Natural killer cell (primary cell): Measurements from ENCODE around the gene ZNF628. TPM values are rescaled to one million over a fixed set of nuclear protein-coding genes. Genes with fewer than 3 reads are reported as not detected.

Source experiments
- ATAC-seq, 3 donors: fragments of 150-1000 bp in 2 of 3; fragments of 200-7000 bp in 1 of 3; cut with Tn5 transposase; 1 replicate in 1 of 3; 2 replicates in 2 of 3; pipeline ENCODE4 v1.10.0; 2021; ENCODE audit warnings: mild to moderate bottlenecking in 2 of 3, moderate library complexity in 2 of 3
- DNase-seq, 2 donors: peaks; one replicate each; pipeline versions ENCODE4 v3.0.0 to v3.0.0-alpha.2; 2013 to 2021; ENCODE audit warnings: mixed read lengths in 1 of 2
- H3K27ac ChIP-seq: one replicate; pipeline ENCODE4 v1.5.1; 2013; ENCODE audit warnings: mild to moderate bottlenecking, low read length
- H3K27me3 ChIP-seq: one replicate; pipeline ENCODE4 v1.6.1; 2013; ENCODE audit warnings: low read length; ENCODE audit not compliant: control insufficient read depth, insufficient read depth
- H3K36me3 ChIP-seq: one replicate; pipeline ENCODE4 v1.6.1; 2013; ENCODE audit warnings: low read length; ENCODE audit not compliant: control insufficient read depth, insufficient read depth
- H3K4me1 ChIP-seq: one replicate; pipeline ENCODE4 v1.6.1; 2013; ENCODE audit warnings: low read length; ENCODE audit not compliant: control insufficient read depth, insufficient read depth
- H3K4me3 ChIP-seq: one replicate; pipeline ENCODE4 v1.5.1; 2013; ENCODE audit warnings: low read length
- H3K9me3 ChIP-seq: one replicate; pipeline ENCODE4 v1.6.1; 2013; ENCODE audit warnings: low read length; ENCODE audit not compliant: control insufficient read depth, insufficient read depth
- H3K27ac Mint-ChIP-seq, 2 donors: one replicate each; pipeline ENCODE4 v1.8.0; 2022; ENCODE audit warnings: mild to moderate bottlenecking in 2 of 2, mixed read lengths in 2 of 2, moderate library complexity in 1 of 2
- H3K27me3 Mint-ChIP-seq, 2 donors: one replicate each; pipeline ENCODE4 v1.8.0; 2022; ENCODE audit warnings: low read depth in 2 of 2, mixed read lengths in 2 of 2
- H3K36me3 Mint-ChIP-seq: one replicate; pipeline ENCODE4 v1.8.0; 2022; ENCODE audit warnings: mixed read lengths
- H3K4me1 Mint-ChIP-seq, 2 donors: one replicate each; pipeline ENCODE4 v1.8.0; 2022; ENCODE audit warnings: mixed read lengths in 2 of 2
- H3K4me3 Mint-ChIP-seq: one replicate; pipeline ENCODE4 v1.8.0; 2022; ENCODE audit warnings: mild to moderate bottlenecking, moderate library complexity, mixed read lengths
- H3K9me3 Mint-ChIP-seq, 2 donors: one replicate each; pipeline ENCODE4 v1.8.0; 2022; ENCODE audit warnings: mixed read lengths in 2 of 2
- CTCF ChIP-seq: fragments of 200-600 bp; IDR thresholded peaks from one replicate; pipeline ENCODE4 v1.8.0; 2022; ENCODE audit warnings: antibody characterized with exemption
- WGBS: methylation state at CpG from one replicate; pipeline ENCODE4 v1.1.7; 2013; ENCODE audit warnings: missing lambda C conversion rate; ENCODE audit not compliant: insufficient coverage; 5-methylcytosine and 5-hydroxymethylcytosine counted together
- intact Hi-C: fragments of 100-400 bp; cut with micrococcal nuclease; formaldehyde crosslinking; loops from one replicate; pipeline ENCODE4 v1.14.2; 2022
- total RNA-seq, 4 donors: library from RNA; stranded (reverse); fragments of 120-200 nt in 1 of 4; gene quantifications; one replicate each; pipeline versions ENCODE4 v1.2.3 to v1.2.4, GENCODE V29; 2013 to 2022

The ZNF628 gene
- total RNA-seq, 3 donors from 2014 or later (not counting 1 experiment from before 2014, with no cell fraction given) = 20.8 to 28.7 (median 24.1) TPM

DNA sequence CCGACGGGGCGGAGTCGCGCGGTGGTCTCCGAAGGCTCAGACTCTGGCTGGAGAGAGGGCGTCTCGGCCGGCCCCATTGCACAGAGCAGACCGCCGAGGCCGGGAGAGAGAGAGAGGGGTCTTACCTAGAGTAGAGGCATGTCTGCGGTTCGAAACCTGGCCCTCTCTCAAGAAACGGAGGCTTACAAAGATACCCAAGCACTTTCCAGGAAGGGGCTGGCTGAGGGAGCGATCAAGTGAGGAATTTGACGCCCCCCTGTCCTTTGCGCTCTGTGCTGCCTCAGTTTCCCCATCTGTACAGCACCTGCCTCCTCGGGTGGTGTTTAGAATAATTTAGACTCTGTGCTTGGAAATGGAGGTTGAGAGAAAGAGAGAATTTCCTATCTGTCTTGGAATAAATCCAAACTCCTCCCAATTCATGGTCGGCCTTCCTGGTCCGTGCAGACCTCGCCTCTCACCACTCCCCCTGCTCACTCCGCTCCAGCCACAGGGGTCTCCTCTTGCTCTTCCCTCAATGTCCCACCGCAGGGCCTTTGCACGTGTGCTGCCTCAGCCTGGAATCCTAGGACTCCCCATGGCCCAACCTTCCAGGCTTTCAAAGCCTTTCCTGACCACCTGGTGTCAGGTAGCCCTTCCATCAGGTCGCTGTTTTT, 14.3 kb upstream of the ZNF628 start:
- Mint-ChIP-seq H3K4me1 (peaks cover 24 to 32% of the 10 kb centered on the region in 2 donors), H3K36me3 (no peaks in the 10 kb centered on the region), H3K4me3 (peak overlapping the region; percentile 95), H3K27ac (peak overlapping the region; percentile 91 to 92), H3K27me3 (peaks cover 0 to 5% of the 10 kb centered on the region in 2 donors), H3K9me3 (no peaks in the 10 kb centered on the region)
- Histone ChIP-seq H3K27me3 (no peaks in the 10 kb centered on the region), H3K36me3 (no peaks in the 10 kb centered on the region), H3K4me3 (peak overlapping the region; percentile 91), H3K27ac (peak overlapping the region; percentile 81), H3K9me3 (no peaks in the 10 kb centered on the region), H3K4me1 (peaks cover 15% of the 10 kb centered on the region)
- DNase-seq = no peak
- intact Hi-C loops = loop anchor here (2.0 kb wide), 1 partner anchor 15 kb away; the partner anchor contains the start of gene ZNF628
- WGBS = 11% methylated on average over 26 of the region's 27 CpGs
- TF ChIP-seq CTCF = no peak
- no peak for ATAC-seq

DNA sequence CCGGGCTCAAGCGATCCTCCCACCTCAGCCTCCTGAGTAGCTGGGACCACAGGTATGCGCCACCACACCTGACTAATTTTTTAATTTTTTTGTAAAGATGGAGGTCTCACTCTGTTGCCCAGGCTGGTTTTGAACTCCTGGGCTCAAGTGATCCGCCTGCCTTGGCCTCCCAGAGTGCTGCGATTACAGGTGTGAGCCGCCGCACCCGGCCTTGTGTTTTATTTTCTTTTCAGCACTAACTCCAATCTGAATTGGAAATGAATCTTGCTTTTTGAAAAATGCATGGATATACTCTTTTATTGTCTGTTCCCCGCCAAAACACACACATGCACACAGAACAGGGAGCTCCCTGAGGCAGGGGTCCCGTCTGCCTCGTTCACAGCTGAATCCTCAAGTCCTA, 13.7 kb upstream of the ZNF628 start:
- TF ChIP-seq CTCF = no peak
- intact Hi-C loops = no loop called here
- ATAC-seq (no peak), DNase-seq (no peak)
- Histone ChIP-seq H3K27ac (no peak overlapping the region), H3K9me3 (no peaks in the 10 kb centered on the region), H3K4me1 (peaks cover 15% of the 10 kb centered on the region), H3K4me3 (no peak overlapping the region), H3K36me3 (no peaks in the 10 kb centered on the region), H3K27me3 (no peaks in the 10 kb centered on the region)
- 95% methylated on average over 11 of the region's 11 CpGs for WGBS
- Mint-ChIP-seq H3K36me3 (no peaks in the 10 kb centered on the region), H3K9me3 (no peaks in the 10 kb centered on the region), H3K4me3 (peak overlapping the region; percentile 95), H3K4me1 (peaks cover 24 to 32% of the 10 kb centered on the region in 2 donors), H3K27me3 (peaks cover 0 to 5% of the 10 kb centered on the region in 2 donors), H3K27ac (peak overlapping the region; percentile 91 to 92)

GRCh38 chr19:55463583-55464031, 12.8 kb upstream of the ZNF628 start:
- Histone ChIP-seq H3K27me3 (no peaks in the 10 kb centered on the region), H3K4me1 (peaks cover 19% of the 10 kb centered on the region), H3K9me3 (no peaks in the 10 kb centered on the region), H3K36me3 (no peaks in the 10 kb centered on the region), H3K4me3 (no peak overlapping the region), H3K27ac (no peak overlapping the region)
- no peak for ATAC-seq
- no peaks in the 10 kb centered on the region for H3K9me3 Mint-ChIP-seq
- no peak for TF ChIP-seq CTCF
- peaks cover 24 to 36% of the 10 kb centered on the region in 2 donors for H3K4me1 Mint-ChIP-seq
- no peaks in the 10 kb centered on the region for H3K36me3 Mint-ChIP-seq
- 79% methylated on average over 15 of the region's 15 CpGs for WGBS
- H3K27me3 Mint-ChIP-seq = peaks cover 0 to 5% of the 10 kb centered on the region in 2 donors
- intact Hi-C loops = no loop called here
- DNase-seq = no peak
- no peak overlapping the region for H3K4me3 Mint-ChIP-seq
- H3K27ac Mint-ChIP-seq = no peak overlapping the region
